Psoas muscle (tissue), 8 donors: ENCODE results near the gene HIGD1B. TPM values are rescaled to one million over a fixed set of nuclear protein-coding genes. Genes with fewer than 3 reads are reported as not detected.
A peak's percentile ranks its signal among the peaks of the same experiment; 100 is the strongest.
"Not testable (repeated sequence)": the region's sequence is repeated elsewhere in the genome, so short reads cannot be mapped to it uniquely, and the experiment has no call there.

ENCODE experiments used
- ATAC-seq, 4 donors: fragments of 200-7000 bp; cut with Tn5 transposase; one replicate each; pipeline ENCODE4 v1.9.1; 2020; ENCODE audit warnings: moderate library complexity in 3 of 4, mild to moderate bottlenecking in 2 of 4
- DNase-seq, 2 donors: peaks; one replicate each; pipeline ENCODE4 v3.0.0-alpha.2; 2020
- H3K27ac ChIP-seq: fragments of 200-600 bp; one replicate; pipeline ENCODE4 v1.8.0; 2022
- H3K27me3 ChIP-seq, 3 donors: fragments of 200-600 bp in 1 of 3; one replicate each; pipeline versions ENCODE4 v1.6.1 to v1.8.0; 2013 to 2022; ENCODE audit warnings: low read length in 2 of 3, mild to moderate bottlenecking in 2 of 3, moderate library complexity in 1 of 3; ENCODE audit not compliant: insufficient read depth in 3 of 3
- H3K36me3 ChIP-seq, 2 donors: fragments of 200-600 bp in 1 of 2; one replicate each; pipeline versions ENCODE4 v1.6.1 to v1.8.0; 2013 to 2022; ENCODE audit warnings: low read depth in 1 of 2, mild to moderate bottlenecking in 1 of 2, moderate library complexity in 1 of 2; ENCODE audit not compliant: insufficient read depth in 1 of 2
- H3K4me1 ChIP-seq: fragments of 200-600 bp; one replicate; pipeline ENCODE4 v1.8.0; 2022
- H3K4me3 ChIP-seq: fragments of 200-600 bp; one replicate; pipeline ENCODE4 v1.8.0; 2022; ENCODE audit warnings: mild to moderate bottlenecking
- H3K9me3 ChIP-seq: fragments of 200-600 bp; one replicate; pipeline ENCODE4 v1.8.0; 2022
- CTCF ChIP-seq: fragments of 200-600 bp; IDR thresholded peaks from one replicate; pipeline ENCODE4 v1.8.0; 2022; ENCODE audit warnings: antibody characterized with exemption
- WGBS, 3 donors: extraction: QIAGEN DNeasy Blood & Tissue Kit; methylation state at CpG; one replicate each; pipeline versions ENCODE4 v1.1.6 to v1.1.7; 2013; 5-methylcytosine and 5-hydroxymethylcytosine counted together
- intact Hi-C, 2 donors: fragments of 100-400 bp; cut with DNase I; formaldehyde crosslinking; loops; one replicate each; pipeline versions ENCODE4 v1.11.0 to v1.14.2; 2022
- polyA plus RNA-seq, 3 donors: library from polyadenylated mRNA; stranded (reverse); fragments of 200-250 nt; gene quantifications; one replicate each; pipeline ENCODE4 v1.2.3, GENCODE V29; 2013
- total RNA-seq, 4 donors: library from RNA; stranded (reverse); fragmentation: NEBNext Ultra II Directional in 2 of 4; extraction: Animal tissue kit (Norgen Biotek cat#: 25700) in 2 of 4; gene quantifications; one replicate each; pipeline versions ENCODE4 v1.2.1 to v1.2.4, GENCODE V29; 2021 to 2023
- donor health status: healthy with polysubstance abuse.
- donor health status: DM: no; HTN: no; CAD: no; lungs with moderate emphysema.
- donor health status: Bipolar disorder and iron deficiency.
- donor health status: healthy.
- donor health status: DM: yes; HTN: yes; CAD: no.
- donor health status: DM: no; HTN: no; CAD: no.
- donor health status: DM: no; HTN: no; CAD: no.
- donor health status: DM: yes; HTN: yes; CAD: no.

The HIGD1B gene
- total and polyA plus RNA-seq, 7 donors, result 4.6 to 17.9 (median 10.0) TPM

DNA sequence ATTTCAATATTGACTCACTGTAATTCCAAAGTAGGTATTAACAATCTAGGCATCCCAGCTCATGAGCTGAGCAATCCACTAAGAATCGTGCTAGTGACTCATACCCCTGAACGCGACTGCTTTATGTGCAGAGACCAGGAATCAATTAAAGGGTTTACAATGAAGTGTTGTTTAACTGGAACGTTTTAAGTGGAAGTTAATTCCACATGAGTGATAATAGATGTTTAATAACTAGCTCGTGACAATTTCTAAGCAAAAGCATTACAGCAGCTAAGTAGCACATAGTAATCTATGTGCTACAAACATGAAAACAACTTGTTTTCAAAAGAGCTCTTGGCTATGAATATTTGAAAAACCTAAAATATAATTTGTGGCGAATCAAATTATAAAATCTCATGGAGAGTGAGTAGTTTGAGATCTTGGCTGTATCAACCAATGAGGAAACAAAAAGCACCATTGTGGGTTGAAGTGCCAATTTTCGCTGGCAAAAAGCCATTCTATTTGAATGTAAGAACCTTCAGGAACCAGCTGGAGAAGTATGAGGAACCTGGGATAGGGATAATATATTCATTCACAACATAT lies 27.0 kb upstream of the HIGD1B start:
- no peak overlapping the region for H3K4me3 ChIP-seq
- no peak for TF ChIP-seq CTCF
- H3K9me3 ChIP-seq, result no peaks in the 10 kb centered on the region
- 28 to 32% (median 31%) methylated on average over 7 of the region's 7 CpGs for WGBS, 3 donors
- no peaks in the 10 kb centered on the region for H3K4me1 ChIP-seq
- no peaks in the 10 kb centered on the region for H3K36me3 ChIP-seq
- intact Hi-C loops, result no loop called here
- ATAC-seq (no peak), DNase-seq (no peak)
- H3K27me3 ChIP-seq, result peaks cover 0 to 41% (median 0%) of the 10 kb centered on the region in 3 donors
- H3K27ac ChIP-seq, result no peak overlapping the region

- peaks cover 0 to 71% (median 9%) of the 10 kb centered on the region in 3 donors for H3K27me3 ChIP-seq
- 86 to 91% (median 90%) methylated on average over 9 of the region's 9 CpGs for WGBS, 3 donors
Observed at GRCh38 chr17:44825236-44825635, 22.4 kb upstream of the HIGD1B start.

DNA sequence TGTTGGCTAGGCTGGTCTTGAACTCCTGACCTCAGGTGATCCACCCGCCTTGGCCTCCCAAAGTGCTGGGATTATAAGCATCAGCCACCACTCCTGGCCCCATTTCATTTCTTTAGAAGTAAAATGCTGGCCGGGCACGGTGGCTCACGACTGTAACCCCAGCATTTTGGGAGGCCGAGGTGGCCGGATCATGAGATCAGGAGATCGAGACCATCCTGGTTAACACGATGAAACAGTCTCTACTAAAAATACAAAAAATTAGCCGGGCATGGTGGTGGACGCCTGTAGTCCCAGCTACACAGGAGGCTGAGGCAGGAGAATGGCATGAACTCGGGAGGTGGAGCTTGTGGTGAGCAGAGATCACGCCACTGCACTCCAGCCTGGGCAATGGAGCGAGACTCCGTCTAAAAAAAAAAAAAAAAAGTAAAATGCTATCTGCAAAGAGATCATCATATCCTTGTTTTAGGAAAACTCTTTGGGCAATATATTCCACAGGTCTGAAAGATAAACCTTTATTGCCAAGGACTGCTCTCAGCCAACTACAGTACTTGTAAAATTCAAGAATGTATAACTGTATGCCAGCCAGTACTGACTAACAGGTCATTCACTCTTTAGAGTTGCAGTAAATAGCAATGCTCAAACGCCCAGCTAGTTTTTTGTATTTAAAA lies 21.4 kb upstream of the HIGD1B start:
- intact Hi-C loops, result no loop called here
- Histone ChIP-seq H3K4me3 (peak overlapping the region; percentile 68), H3K4me1 (no peaks in the 10 kb centered on the region), H3K9me3 (no peaks in the 10 kb centered on the region), H3K27me3 (peaks cover 4 to 82% (median 17%) of the 10 kb centered on the region in 3 donors), H3K36me3 (no peaks in the 10 kb centered on the region), H3K27ac (no peak overlapping the region)
- TF ChIP-seq CTCF, result no peak
- ATAC-seq (no peak), DNase-seq (no peak)
- 87 to 92% (median 88%) methylated on average over 15 of the region's 15 CpGs for WGBS, 3 donors

More at GRCh38 chr17:44825236-44825635, 22.4 kb upstream of the HIGD1B start:
- H3K36me3 ChIP-seq, H3K27ac ChIP-seq, DNase-seq, H3K9me3 ChIP-seq, intact Hi-C loops, H3K4me1 ChIP-seq, H3K4me3 ChIP-seq, ATAC-seq: not testable (repeated sequence)

GRCh38 chr17:44827863-44828262 lies 19.8 kb upstream of the HIGD1B start:
- Histone ChIP-seq H3K27me3 (peaks cover 4 to 87% (median 19%) of the 10 kb centered on the region in 3 donors), H3K4me3 (peak overlapping the region; percentile 68), H3K4me1 (no peaks in the 10 kb centered on the region), H3K27ac (no peak overlapping the region), H3K9me3 (no peaks in the 10 kb centered on the region), H3K36me3 (no peaks in the 10 kb centered on the region)
- DNase-seq (no peak), ATAC-seq (no peak)
- TF ChIP-seq CTCF, result no peak
- 66 to 72% (median 70%) methylated on average over 1 of the region's 1 CpG for WGBS, 3 donors
- intact Hi-C loops, result no loop called here

DNA sequence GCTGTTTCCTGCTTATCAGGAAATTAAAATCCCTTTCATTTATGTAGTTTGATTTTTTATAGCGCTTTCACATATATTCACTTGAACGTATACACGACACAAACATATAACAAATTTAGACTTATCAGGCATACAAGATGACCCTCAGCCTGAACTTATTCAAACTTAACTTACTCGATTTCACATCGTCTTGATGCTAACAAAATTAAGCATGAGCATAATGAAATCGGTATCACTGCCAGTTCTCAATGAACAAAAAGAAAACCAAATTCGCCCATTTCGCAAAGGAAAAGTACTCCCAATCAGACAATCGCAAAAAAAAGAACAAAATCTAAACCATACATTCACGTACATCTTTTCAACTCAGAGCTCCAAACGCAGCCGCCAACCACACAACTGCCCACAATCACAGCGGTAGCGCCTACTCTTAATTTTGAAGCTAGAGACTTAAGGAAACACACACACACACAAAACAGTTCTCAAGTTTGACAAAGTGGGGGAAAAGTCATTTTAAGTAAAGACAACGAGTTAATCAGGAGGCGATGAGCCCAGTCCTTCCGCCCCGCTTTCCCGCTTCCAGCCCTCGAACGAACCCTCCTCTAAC lies 18.7 kb upstream of the HIGD1B start:
- H3K27ac ChIP-seq, result peak overlapping the region; percentile 46
- peaks cover 4 to 82% (median 19%) of the 10 kb centered on the region in 3 donors for H3K27me3 ChIP-seq
- TF ChIP-seq CTCF, result no peak
- peak overlapping the region; percentile 68 for H3K4me3 ChIP-seq
- no peaks in the 10 kb centered on the region for H3K36me3 ChIP-seq
- intact Hi-C loops, result no loop called here
- 4 to 7% (median 5%) methylated on average over 21 of the region's 21 CpGs for WGBS, 3 donors
- DNase-seq, result no peak
- no peaks in the 10 kb centered on the region for H3K9me3 ChIP-seq
- ATAC-seq, result no peak
- H3K4me1 ChIP-seq, result no peaks in the 10 kb centered on the region
